Activated naive CD8-positive, alpha-beta T cell (primary cell): Measurements from ENCODE around the gene ROBO4.

Experiments used
- H3K27ac Mint-ChIP-seq: one replicate; pipeline ENCODE4 v1.8.0; 2021; ENCODE audit warnings: mixed read lengths
- H3K27me3 Mint-ChIP-seq: one replicate; pipeline ENCODE4 v1.8.0; 2021; ENCODE audit warnings: mixed read lengths
- H3K36me3 Mint-ChIP-seq: one replicate; pipeline ENCODE4 v1.8.0; 2021; ENCODE audit warnings: mixed read lengths
- H3K4me1 Mint-ChIP-seq: one replicate; pipeline ENCODE4 v1.8.0; 2021; ENCODE audit warnings: low read depth, mixed read lengths
- H3K4me3 Mint-ChIP-seq: one replicate; pipeline ENCODE4 v1.8.0; 2021; ENCODE audit warnings: mild to moderate bottlenecking, mixed read lengths
- H3K9me3 Mint-ChIP-seq: one replicate; pipeline ENCODE4 v1.8.0; 2021; ENCODE audit warnings: low read depth, mixed read lengths

ROBO4 gene

GRCh38 chr11:124897674-124898262 lies at the start of gene ROBO4:
ROBO4 (minus strand) TSS chr11:124897865; CDS start chr11:124897795, 70 bp downstream.
- H3K27ac Mint-ChIP-seq = no peak within 1 kb of the TSS
- no peak within 1 kb of the TSS for H3K4me3 Mint-ChIP-seq
- no peaks in the 10 kb centered on the region for H3K36me3 Mint-ChIP-seq
- H3K4me1 Mint-ChIP-seq = peaks cover 9% of the 10 kb centered on the region
- H3K9me3 Mint-ChIP-seq = no peaks in the 10 kb centered on the region
- peaks cover 7% of the 10 kb centered on the region for H3K27me3 Mint-ChIP-seq

GRCh38 chr11:124946735-124947141 lies 49.1 kb upstream of the ROBO4 start:
- Mint-ChIP-seq H3K9me3 (peaks cover 6% of the 10 kb centered on the region), H3K27ac (no peak overlapping the region), H3K4me1 (peaks cover 30% of the 10 kb centered on the region), H3K4me3 (no peak overlapping the region), H3K36me3 (peaks cover 5% of the 10 kb centered on the region), H3K27me3 (no peaks in the 10 kb centered on the region)

GRCh38 chr11:124945826-124946225 lies 48.2 kb upstream of the ROBO4 start:
- peaks cover 6% of the 10 kb centered on the region for H3K9me3 Mint-ChIP-seq
- H3K27ac Mint-ChIP-seq = no peak overlapping the region
- H3K4me3 Mint-ChIP-seq = no peak overlapping the region
- H3K36me3 Mint-ChIP-seq = peaks cover 5% of the 10 kb centered on the region
- H3K4me1 Mint-ChIP-seq = peaks cover 32% of the 10 kb centered on the region
- H3K27me3 Mint-ChIP-seq = no peaks in the 10 kb centered on the region

GRCh38 chr11:124944565-124944964 lies 46.9 kb upstream of the ROBO4 start:
- Mint-ChIP-seq H3K4me3 (no peak overlapping the region), H3K27me3 (no peaks in the 10 kb centered on the region), H3K4me1 (peaks cover 32% of the 10 kb centered on the region), H3K36me3 (peaks cover 5% of the 10 kb centered on the region), H3K27ac (no peak overlapping the region), H3K9me3 (peaks cover 6% of the 10 kb centered on the region)

GRCh38 chr11:124943741-124944140 lies 46.1 kb upstream of the ROBO4 start:
- Mint-ChIP-seq H3K27ac (peak overlapping the region; percentile 72), H3K27me3 (no peaks in the 10 kb centered on the region), H3K9me3 (peaks cover 6% of the 10 kb centered on the region), H3K4me3 (no peak overlapping the region), H3K36me3 (peaks cover 4% of the 10 kb centered on the region), H3K4me1 (peaks cover 31% of the 10 kb centered on the region)

GRCh38 chr11:124943254-124943616 lies 45.6 kb upstream of the ROBO4 start:
- Mint-ChIP-seq H3K36me3 (peaks cover 3% of the 10 kb centered on the region), H3K9me3 (peaks cover under 1% of the 10 kb centered on the region), H3K27me3 (no peaks in the 10 kb centered on the region), H3K27ac (peak overlapping the region; percentile 54), H3K4me3 (no peak overlapping the region), H3K4me1 (peaks cover 27% of the 10 kb centered on the region)

- peak overlapping the region; percentile 66 for H3K27ac Mint-ChIP-seq
Measured at GRCh38 chr11:124942466-124943253, 45.0 kb upstream of the ROBO4 start.

GRCh38 chr11:124941703-124942102 lies 44.0 kb upstream of the ROBO4 start:
- no peaks in the 10 kb centered on the region for H3K9me3 Mint-ChIP-seq
- peaks cover 27% of the 10 kb centered on the region for H3K4me1 Mint-ChIP-seq
- H3K4me3 Mint-ChIP-seq = no peak overlapping the region

More at GRCh38 chr11:124942466-124943253, 45.0 kb upstream of the ROBO4 start:
- Mint-ChIP-seq H3K4me1 (peaks cover 27% of the 10 kb centered on the region), H3K36me3 (peaks cover under 1% of the 10 kb centered on the region), H3K4me3 (no peak overlapping the region), H3K27me3 (no peaks in the 10 kb centered on the region), H3K9me3 (no peaks in the 10 kb centered on the region)

GRCh38 chr11:124938970-124939369 lies 41.3 kb upstream of the ROBO4 start:
- Mint-ChIP-seq H3K27me3 (no peaks in the 10 kb centered on the region), H3K27ac (no peak overlapping the region), H3K9me3 (no peaks in the 10 kb centered on the region), H3K4me3 (no peak overlapping the region), H3K36me3 (no peaks in the 10 kb centered on the region), H3K4me1 (peaks cover 19% of the 10 kb centered on the region)

More at GRCh38 chr11:124941703-124942102, 44.0 kb upstream of the ROBO4 start:
- Mint-ChIP-seq H3K36me3 (no peaks in the 10 kb centered on the region), H3K27ac (no peak overlapping the region), H3K27me3 (no peaks in the 10 kb centered on the region)

GRCh38 chr11:124938206-124938765 lies 40.6 kb upstream of the ROBO4 start:
- Mint-ChIP-seq H3K27ac (no peak overlapping the region), H3K27me3 (no peaks in the 10 kb centered on the region), H3K4me1 (peaks cover 12% of the 10 kb centered on the region)

GRCh38 chr11:124937336-124937935 lies 39.8 kb upstream of the ROBO4 start:
- Mint-ChIP-seq H3K27me3 (no peaks in the 10 kb centered on the region), H3K9me3 (no peaks in the 10 kb centered on the region), H3K36me3 (no peaks in the 10 kb centered on the region), H3K4me3 (no peak overlapping the region), H3K4me1 (peaks cover 4% of the 10 kb centered on the region), H3K27ac (no peak overlapping the region)

More at GRCh38 chr11:124938206-124938765, 40.6 kb upstream of the ROBO4 start:
- H3K9me3 Mint-ChIP-seq = no peaks in the 10 kb centered on the region
- no peak overlapping the region for H3K4me3 Mint-ChIP-seq
- H3K36me3 Mint-ChIP-seq = no peaks in the 10 kb centered on the region

GRCh38 chr11:124935548-124936514 lies 38.2 kb upstream of the ROBO4 start, which contains the start of gene HEPACAM:
HEPACAM (minus strand) TSS chr11:124936047; CDS start chr11:124936006, 41 bp downstream.
- Mint-ChIP-seq H3K4me1 (peaks cover 4% of the 10 kb centered on the region), H3K27me3 (no peaks in the 10 kb centered on the region), H3K4me3 (no peak within 1 kb of the TSS), H3K36me3 (no peaks in the 10 kb centered on the region), H3K9me3 (no peaks in the 10 kb centered on the region), H3K27ac (no peak within 1 kb of the TSS)

- Mint-ChIP-seq H3K4me1 (peaks cover 12% of the 10 kb centered on the region), H3K27ac (no peak overlapping the region), H3K36me3 (no peaks in the 10 kb centered on the region)
Measured at GRCh38 chr11:124934862-124935547, 37.3 kb upstream of the ROBO4 start.

GRCh38 chr11:124930799-124931198 lies 33.1 kb upstream of the ROBO4 start:
- no peak overlapping the region for H3K4me3 Mint-ChIP-seq
- no peaks in the 10 kb centered on the region for H3K36me3 Mint-ChIP-seq
- H3K27me3 Mint-ChIP-seq = no peaks in the 10 kb centered on the region
- H3K9me3 Mint-ChIP-seq = no peaks in the 10 kb centered on the region
- peaks cover 12% of the 10 kb centered on the region for H3K4me1 Mint-ChIP-seq
- H3K27ac Mint-ChIP-seq = peak overlapping the region; percentile 59

More at GRCh38 chr11:124934862-124935547, 37.3 kb upstream of the ROBO4 start:
- Mint-ChIP-seq H3K9me3 (no peaks in the 10 kb centered on the region), H3K27me3 (no peaks in the 10 kb centered on the region), H3K4me3 (no peak overlapping the region)
